ENCODE data around the gene PSME3IP1.

- TF ChIP-seq POLR2A (IDR thresholded peaks at IDR 0.05) = no peak
- no peak for TF ChIP-seq CTCF (IDR thresholded peaks at IDR 0.05)
These were observed 61.7 kb downstream of the PSME3IP1 start for GRCh38 chr16:57123974-57124674.
